PC-3 (cell line): ENCODE results near the gene MAN2A2.

Experiments used
- EZH2 ChIP-seq: fragments of 300-600 bp; sonication (generic); IDR thresholded peaks from one replicate; pipeline ENCODE4 v1.6.1; 2017; ENCODE audit warnings: antibody characterized with exemption, mild to moderate bottlenecking, low read length; ENCODE audit not compliant: unreplicated experiment
- EZH2phosphoT487 ChIP-seq: fragments of 300-600 bp; sonication (generic); IDR thresholded peaks from 2 replicates; pipeline ENCODE4 v1.6.1; 2018; ENCODE audit warnings: mild to moderate bottlenecking, antibody characterized with exemption, low read length, borderline replicate concordance
- TF ChIP-seq, protein P1 (sequence below): fragments of 300-600 bp; sonication (generic); conservative IDR thresholded peaks from 2 replicates; pipeline ENCODE4 v1.5.1; 2017; ENCODE audit warnings: antibody characterized with exemption, low read depth, mild to moderate bottlenecking, low read length

DNA sequence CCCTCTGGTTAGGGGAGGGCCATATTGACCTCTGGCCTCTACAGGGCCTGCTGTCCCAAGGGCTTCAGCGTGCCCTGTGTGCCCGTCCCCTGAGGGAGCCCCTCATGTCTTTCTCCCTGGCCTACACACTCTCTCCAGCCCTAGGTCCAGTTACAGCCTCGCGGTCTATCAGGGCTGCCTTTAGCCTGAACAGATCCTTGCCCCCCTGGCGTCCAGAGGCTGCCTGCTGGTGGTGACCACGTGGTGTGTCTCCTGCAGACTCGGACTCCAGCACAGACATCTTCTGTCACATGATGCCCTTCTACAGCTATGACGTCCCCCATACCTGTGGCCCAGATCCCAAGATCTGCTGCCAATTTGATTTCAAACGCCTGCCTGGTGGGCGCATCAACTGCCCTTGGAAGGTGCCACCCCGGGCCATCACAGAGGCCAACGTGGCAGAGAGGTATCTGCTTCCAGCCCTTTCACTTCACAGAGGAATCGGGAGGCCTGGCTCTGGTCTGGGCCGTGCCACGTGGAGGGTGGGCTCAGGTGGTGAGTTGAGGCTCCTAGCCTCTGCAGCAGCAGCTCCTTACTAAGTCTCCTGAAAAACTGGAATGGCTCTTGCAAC, 4.1 kb downstream of the MAN2A2 start:
- TF ChIP-seq, protein P1, sequence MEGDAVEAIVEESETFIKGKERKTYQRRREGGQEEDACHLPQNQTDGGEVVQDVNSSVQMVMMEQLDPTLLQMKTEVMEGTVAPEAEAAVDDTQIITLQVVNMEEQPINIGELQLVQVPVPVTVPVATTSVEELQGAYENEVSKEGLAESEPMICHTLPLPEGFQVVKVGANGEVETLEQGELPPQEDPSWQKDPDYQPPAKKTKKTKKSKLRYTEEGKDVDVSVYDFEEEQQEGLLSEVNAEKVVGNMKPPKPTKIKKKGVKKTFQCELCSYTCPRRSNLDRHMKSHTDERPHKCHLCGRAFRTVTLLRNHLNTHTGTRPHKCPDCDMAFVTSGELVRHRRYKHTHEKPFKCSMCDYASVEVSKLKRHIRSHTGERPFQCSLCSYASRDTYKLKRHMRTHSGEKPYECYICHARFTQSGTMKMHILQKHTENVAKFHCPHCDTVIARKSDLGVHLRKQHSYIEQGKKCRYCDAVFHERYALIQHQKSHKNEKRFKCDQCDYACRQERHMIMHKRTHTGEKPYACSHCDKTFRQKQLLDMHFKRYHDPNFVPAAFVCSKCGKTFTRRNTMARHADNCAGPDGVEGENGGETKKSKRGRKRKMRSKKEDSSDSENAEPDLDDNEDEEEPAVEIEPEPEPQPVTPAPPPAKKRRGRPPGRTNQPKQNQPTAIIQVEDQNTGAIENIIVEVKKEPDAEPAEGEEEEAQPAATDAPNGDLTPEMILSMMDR: no peak
- TF ChIP-seq EZH2 (no peak), EZH2phosphoT487 (no peak)
